ENCODE data around the gene ZNF407. TPM values are rescaled to one million over a fixed set of nuclear protein-coding genes. Genes with fewer than 3 reads are reported as not detected.

Gene ZNF407
- total and polyA plus RNA-seq, 4 donors = 1.9 to 16.5 (median 6.6) TPM

DNA sequence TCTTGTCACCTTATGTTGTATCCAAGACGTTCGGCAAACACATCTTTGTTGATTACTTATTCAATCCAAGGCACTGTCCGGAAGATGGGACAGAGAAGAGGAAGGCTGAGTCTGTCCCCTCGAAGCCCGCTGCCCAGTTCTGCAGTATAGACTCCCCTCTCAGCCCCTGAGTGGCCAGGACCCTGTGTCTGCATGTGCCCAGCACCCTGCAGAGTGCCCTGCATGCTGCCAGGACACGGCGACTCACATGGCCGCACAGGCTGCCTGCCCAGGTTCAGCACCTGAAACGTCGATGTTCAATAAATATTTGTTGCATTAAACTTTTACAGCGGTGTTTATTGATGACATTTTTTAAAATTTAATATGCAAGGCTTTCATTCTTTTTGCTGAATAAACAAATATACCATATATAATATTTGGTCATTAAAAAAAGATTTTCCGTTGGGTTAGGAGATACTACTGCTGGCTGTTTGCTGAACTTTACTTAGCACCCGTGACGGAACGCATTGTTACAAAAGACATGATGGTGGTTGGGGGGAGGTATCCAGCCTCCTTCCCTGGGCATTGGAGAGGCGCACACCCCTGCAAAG lies 464.7 kb downstream of the ZNF407 start:
- TF ChIP-seq, protein P1, sequence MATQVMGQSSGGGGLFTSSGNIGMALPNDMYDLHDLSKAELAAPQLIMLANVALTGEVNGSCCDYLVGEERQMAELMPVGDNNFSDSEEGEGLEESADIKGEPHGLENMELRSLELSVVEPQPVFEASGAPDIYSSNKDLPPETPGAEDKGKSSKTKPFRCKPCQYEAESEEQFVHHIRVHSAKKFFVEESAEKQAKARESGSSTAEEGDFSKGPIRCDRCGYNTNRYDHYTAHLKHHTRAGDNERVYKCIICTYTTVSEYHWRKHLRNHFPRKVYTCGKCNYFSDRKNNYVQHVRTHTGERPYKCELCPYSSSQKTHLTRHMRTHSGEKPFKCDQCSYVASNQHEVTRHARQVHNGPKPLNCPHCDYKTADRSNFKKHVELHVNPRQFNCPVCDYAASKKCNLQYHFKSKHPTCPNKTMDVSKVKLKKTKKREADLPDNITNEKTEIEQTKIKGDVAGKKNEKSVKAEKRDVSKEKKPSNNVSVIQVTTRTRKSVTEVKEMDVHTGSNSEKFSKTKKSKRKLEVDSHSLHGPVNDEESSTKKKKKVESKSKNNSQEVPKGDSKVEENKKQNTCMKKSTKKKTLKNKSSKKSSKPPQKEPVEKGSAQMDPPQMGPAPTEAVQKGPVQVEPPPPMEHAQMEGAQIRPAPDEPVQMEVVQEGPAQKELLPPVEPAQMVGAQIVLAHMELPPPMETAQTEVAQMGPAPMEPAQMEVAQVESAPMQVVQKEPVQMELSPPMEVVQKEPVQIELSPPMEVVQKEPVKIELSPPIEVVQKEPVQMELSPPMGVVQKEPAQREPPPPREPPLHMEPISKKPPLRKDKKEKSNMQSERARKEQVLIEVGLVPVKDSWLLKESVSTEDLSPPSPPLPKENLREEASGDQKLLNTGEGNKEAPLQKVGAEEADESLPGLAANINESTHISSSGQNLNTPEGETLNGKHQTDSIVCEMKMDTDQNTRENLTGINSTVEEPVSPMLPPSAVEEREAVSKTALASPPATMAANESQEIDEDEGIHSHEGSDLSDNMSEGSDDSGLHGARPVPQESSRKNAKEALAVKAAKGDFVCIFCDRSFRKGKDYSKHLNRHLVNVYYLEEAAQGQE (IDR thresholded peaks at IDR 0.05) = no peak
- TF ChIP-seq HNF4A (conservative IDR thresholded peaks at IDR 0.05) = no peak
- TF ChIP-seq, protein P2, sequence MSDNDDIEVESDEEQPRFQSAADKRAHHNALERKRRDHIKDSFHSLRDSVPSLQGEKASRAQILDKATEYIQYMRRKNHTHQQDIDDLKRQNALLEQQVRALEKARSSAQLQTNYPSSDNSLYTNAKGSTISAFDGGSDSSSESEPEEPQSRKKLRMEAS (IDR thresholded peaks at IDR 0.05) = no peak
- H3K9me3 ChIP-seq (ENCODE audit: control insufficient read depth in 4 of 4, low read length in 3 of 4) = no peaks in the 10 kb centered on the region
- H3K4me3 ChIP-seq (ENCODE audit: low read depth in 1 of 3, low read length in 3 of 3) = no peak overlapping the region
- no peak for DNase-seq (ENCODE audit: low spot score)
- H3K9ac ChIP-seq (ENCODE audit: low read depth in 1 of 2, low read length in 2 of 2) = no peak overlapping the region
- peaks cover 0 to 10% (median 6%) of the 10 kb centered on the region in 4 donors for H3K36me3 ChIP-seq (ENCODE audit: control insufficient read depth in 4 of 4, insufficient read depth in 3 of 4, low read depth in 1 of 4, low read length in 3 of 4)
- H3K27me3 ChIP-seq (ENCODE audit: control insufficient read depth in 4 of 4, insufficient read depth in 4 of 4, low read length in 3 of 4) = no peaks in the 10 kb centered on the region
- H3K27ac ChIP-seq (ENCODE audit: low read depth in 1 of 2, low read length in 2 of 2) = no peak overlapping the region
- H3K4me1 ChIP-seq (ENCODE audit: control insufficient read depth in 4 of 4, insufficient read depth in 4 of 4, low read length in 3 of 4) = no peaks in the 10 kb centered on the region
- 98% methylated on average over 16 of the region's 16 CpGs for WGBS

DNA sequence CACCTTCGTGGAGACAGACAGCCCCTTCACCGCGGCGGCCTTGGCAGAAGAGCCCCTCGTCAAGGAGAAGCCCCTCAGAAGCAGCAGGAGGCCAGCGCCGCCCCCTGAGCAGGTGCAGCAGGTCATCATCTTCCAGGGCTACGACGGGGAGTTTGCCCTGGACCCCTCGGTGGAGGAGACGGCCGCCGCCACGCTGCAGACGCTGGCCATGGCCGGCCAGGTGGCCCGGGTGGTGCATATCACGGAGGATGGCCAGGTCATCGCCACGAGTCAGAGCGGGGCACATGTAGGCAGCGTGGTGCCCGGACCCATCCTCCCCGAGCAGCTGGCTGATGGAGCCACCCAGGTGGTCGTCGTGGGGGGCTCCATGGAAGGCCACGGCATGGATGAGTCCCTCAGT lies 465.5 kb downstream of the ZNF407 start:
- H3K4me1 ChIP-seq (ENCODE audit: control insufficient read depth in 4 of 4, insufficient read depth in 4 of 4, low read length in 3 of 4) = no peaks in the 10 kb centered on the region
- H3K27ac ChIP-seq (ENCODE audit: low read depth in 1 of 2, low read length in 2 of 2) = no peak overlapping the region
- TF ChIP-seq, protein P3, sequence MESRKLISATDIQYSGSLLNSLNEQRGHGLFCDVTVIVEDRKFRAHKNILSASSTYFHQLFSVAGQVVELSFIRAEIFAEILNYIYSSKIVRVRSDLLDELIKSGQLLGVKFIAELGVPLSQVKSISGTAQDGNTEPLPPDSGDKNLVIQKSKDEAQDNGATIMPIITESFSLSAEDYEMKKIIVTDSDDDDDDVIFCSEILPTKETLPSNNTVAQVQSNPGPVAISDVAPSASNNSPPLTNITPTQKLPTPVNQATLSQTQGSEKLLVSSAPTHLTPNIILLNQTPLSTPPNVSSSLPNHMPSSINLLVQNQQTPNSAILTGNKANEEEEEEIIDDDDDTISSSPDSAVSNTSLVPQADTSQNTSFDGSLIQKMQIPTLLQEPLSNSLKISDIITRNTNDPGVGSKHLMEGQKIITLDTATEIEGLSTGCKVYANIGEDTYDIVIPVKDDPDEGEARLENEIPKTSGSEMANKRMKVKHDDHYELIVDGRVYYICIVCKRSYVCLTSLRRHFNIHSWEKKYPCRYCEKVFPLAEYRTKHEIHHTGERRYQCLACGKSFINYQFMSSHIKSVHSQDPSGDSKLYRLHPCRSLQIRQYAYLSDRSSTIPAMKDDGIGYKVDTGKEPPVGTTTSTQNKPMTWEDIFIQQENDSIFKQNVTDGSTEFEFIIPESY (IDR thresholded peaks at IDR 0.05) = no peak
- TF ChIP-seq GABPA (IDR thresholded peaks at IDR 0.05 in 1 of 2, conservative IDR thresholded peaks at IDR 0.05 in 1 of 2) (no peak), RAD21 (IDR thresholded peaks at IDR 0.05) (no peak), FOXA2 (IDR thresholded peaks at IDR 0.05) (no peak), EGR1 (IDR thresholded peaks at IDR 0.05; ENCODE audit: low read depth in 2 of 2) (no peak), HNF4G (IDR thresholded peaks at IDR 0.05) (no peak), TAF1 (conservative IDR thresholded peaks at IDR 0.05) (no peak), FOXA1 (IDR thresholded peaks at IDR 0.05) (no peak), NR2F2 (IDR thresholded peaks at IDR 0.05) (no peak)
- TF ChIP-seq, protein P4, sequence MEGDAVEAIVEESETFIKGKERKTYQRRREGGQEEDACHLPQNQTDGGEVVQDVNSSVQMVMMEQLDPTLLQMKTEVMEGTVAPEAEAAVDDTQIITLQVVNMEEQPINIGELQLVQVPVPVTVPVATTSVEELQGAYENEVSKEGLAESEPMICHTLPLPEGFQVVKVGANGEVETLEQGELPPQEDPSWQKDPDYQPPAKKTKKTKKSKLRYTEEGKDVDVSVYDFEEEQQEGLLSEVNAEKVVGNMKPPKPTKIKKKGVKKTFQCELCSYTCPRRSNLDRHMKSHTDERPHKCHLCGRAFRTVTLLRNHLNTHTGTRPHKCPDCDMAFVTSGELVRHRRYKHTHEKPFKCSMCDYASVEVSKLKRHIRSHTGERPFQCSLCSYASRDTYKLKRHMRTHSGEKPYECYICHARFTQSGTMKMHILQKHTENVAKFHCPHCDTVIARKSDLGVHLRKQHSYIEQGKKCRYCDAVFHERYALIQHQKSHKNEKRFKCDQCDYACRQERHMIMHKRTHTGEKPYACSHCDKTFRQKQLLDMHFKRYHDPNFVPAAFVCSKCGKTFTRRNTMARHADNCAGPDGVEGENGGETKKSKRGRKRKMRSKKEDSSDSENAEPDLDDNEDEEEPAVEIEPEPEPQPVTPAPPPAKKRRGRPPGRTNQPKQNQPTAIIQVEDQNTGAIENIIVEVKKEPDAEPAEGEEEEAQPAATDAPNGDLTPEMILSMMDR (IDR thresholded peaks at IDR 0.05; ENCODE audit: low read depth, low read length, missing input control) = no peak
- TF ChIP-seq, protein P5, sequence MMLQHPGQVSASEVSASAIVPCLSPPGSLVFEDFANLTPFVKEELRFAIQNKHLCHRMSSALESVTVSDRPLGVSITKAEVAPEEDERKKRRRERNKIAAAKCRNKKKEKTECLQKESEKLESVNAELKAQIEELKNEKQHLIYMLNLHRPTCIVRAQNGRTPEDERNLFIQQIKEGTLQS (IDR thresholded peaks at IDR 0.05) = no peak
- 96% methylated on average over 27 of the region's 27 CpGs for WGBS
- no peaks in the 10 kb centered on the region for H3K9me3 ChIP-seq (ENCODE audit: control insufficient read depth in 4 of 4, low read length in 3 of 4)
- peaks cover 0 to 10% (median 6%) of the 10 kb centered on the region in 4 donors for H3K36me3 ChIP-seq (ENCODE audit: control insufficient read depth in 4 of 4, insufficient read depth in 3 of 4, low read depth in 1 of 4, low read length in 3 of 4)
- no peak overlapping the region for H3K9ac ChIP-seq (ENCODE audit: low read depth in 1 of 2, low read length in 2 of 2)
- no peak overlapping the region for H3K4me3 ChIP-seq (ENCODE audit: low read depth in 1 of 3, low read length in 3 of 3)
- H3K27me3 ChIP-seq (ENCODE audit: control insufficient read depth in 4 of 4, insufficient read depth in 4 of 4, low read length in 3 of 4) = no peaks in the 10 kb centered on the region
- DNase-seq (ENCODE audit: low spot score) = no peak
